Ishikawa (cell line): ENCODE results near the gene ACSS2.

Experiments used
- CREB1 ChIP-seq: IDR thresholded peaks from 2 replicates; pipeline ENCODE4 v1.6.1; 2012; ENCODE audit warnings: low read depth
- FOXM1 ChIP-seq: IDR thresholded peaks from 2 replicates; pipeline ENCODE4 v1.6.1; 2012; ENCODE audit warnings: low read depth, borderline replicate concordance
- RAD21 ChIP-seq: IDR thresholded peaks from 2 replicates; pipeline ENCODE4 v1.6.1; 2012; ENCODE audit warnings: low read depth
- TAF1 ChIP-seq: IDR thresholded peaks from 2 replicates; pipeline ENCODE4 v1.6.1; 2012; ENCODE audit warnings: low read depth, mild to moderate bottlenecking
- TEAD4 ChIP-seq: IDR thresholded peaks from 2 replicates; pipeline ENCODE4 v1.6.1; 2012

DNA sequence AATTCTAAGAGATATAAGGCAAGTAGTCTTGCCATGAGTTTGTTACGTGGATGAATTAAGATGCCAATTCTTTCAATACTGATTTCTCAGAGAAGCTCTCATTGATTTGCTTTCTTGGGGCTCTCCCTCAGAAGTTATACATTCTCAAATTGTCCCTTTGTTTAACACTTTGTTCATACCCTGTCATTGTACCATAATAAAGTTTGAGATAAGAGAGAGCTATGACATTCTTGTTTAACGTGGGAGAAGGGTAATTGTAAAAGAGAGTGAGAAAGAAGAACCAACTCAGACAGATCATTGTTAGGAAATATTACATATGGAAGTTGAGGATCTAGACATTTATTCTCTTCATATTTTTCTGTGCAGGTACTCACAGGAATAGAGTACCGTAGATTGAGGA is 19.1 kb downstream of the ACSS2 start:
- TF ChIP-seq TAF1, result no peak
- no peak for TF ChIP-seq RAD21
- no peak for TF ChIP-seq CREB1
- no peak for TF ChIP-seq TEAD4
- no peak for TF ChIP-seq FOXM1
